Vagina (tissue), 2 donors: ENCODE results near the gene VCP.

Experiments used
- POLR2AphosphoS5 ChIP-seq, 2 donors: sonication (generic); formaldehyde crosslinking; IDR thresholded peaks; one replicate each; pipeline ENCODE4 v1.9.0; 2017; ENCODE audit warnings: antibody characterized with exemption in 2 of 2, mild to moderate bottlenecking in 2 of 2, low read depth in 1 of 2; ENCODE audit not compliant: insufficient read depth in 1 of 2
- TF ChIP-seq, protein P1 (sequence below), 3 experiments: fragments of 450-650 bp in 2 of 3; fragments of 200-600 bp in 1 of 3; sonication (generic) in 1 of 3; IDR thresholded peaks; one replicate each; pipeline ENCODE4 v1.5.1; 2017 to 2019; ENCODE audit warnings: antibody characterized with exemption in 3 of 3, mild to moderate bottlenecking in 2 of 3, moderate library complexity in 2 of 3

DNA sequence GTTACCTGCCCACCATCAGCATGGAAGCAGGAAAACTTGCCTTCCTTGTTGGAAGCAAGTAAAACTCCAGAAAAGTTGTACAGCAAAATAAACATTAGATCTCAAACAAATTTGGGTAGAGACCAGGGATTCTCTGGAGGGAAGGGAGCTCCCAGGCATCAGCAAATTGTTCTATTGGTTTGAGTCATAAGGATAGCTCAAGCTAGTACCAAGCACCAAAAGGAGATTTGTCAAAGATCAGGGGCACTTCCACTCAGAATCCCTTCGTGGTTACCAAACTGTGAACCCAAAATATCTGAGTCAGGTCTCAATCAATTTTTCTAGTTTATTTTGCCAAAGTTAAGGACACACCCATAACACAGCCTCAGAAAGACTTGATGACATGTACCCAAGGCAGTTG lies 45.1 kb downstream of the VCP start:
- TF ChIP-seq, protein P1, sequence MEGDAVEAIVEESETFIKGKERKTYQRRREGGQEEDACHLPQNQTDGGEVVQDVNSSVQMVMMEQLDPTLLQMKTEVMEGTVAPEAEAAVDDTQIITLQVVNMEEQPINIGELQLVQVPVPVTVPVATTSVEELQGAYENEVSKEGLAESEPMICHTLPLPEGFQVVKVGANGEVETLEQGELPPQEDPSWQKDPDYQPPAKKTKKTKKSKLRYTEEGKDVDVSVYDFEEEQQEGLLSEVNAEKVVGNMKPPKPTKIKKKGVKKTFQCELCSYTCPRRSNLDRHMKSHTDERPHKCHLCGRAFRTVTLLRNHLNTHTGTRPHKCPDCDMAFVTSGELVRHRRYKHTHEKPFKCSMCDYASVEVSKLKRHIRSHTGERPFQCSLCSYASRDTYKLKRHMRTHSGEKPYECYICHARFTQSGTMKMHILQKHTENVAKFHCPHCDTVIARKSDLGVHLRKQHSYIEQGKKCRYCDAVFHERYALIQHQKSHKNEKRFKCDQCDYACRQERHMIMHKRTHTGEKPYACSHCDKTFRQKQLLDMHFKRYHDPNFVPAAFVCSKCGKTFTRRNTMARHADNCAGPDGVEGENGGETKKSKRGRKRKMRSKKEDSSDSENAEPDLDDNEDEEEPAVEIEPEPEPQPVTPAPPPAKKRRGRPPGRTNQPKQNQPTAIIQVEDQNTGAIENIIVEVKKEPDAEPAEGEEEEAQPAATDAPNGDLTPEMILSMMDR (IDR thresholded peaks at IDR 0.05), result no peak
- TF ChIP-seq POLR2AphosphoS5 (IDR thresholded peaks at IDR 0.05; ENCODE audit: insufficient read depth in 1 of 2, low read depth in 1 of 2), result no peak
